Panc1 (cell line): ENCODE data around the gene NRAS. TPM values are rescaled to one million over a fixed set of nuclear protein-coding genes. Genes with fewer than 3 reads are reported as not detected.

Source experiments
- ATAC-seq: fragments of 200-7000 bp; cut with Tn5 transposase; 2 replicates; pipeline ENCODE4 v1.9.1; 2020; ENCODE audit warnings: mild to moderate bottlenecking, moderate library complexity
- BruUV-seq: library from RNA; stranded (reverse); fragments of 400-500 nt; replicated peaks from 2 replicates; lab custom pipeline; 2021; lab: Mats Ljungman, UMichigan
- CTCF ChIA-PET: fragments of 300-600 bp; sonication (Branson Sonifier 250); formaldehyde crosslinking; loops from one replicate; lab custom pipeline; 2022; ENCODE audit warnings: antibody characterized with exemption; lab: Charles Lee
- POLR2A ChIA-PET: fragments of 300-600 bp; sonication (Branson Sonifier 250); formaldehyde crosslinking; loops from one replicate; lab custom pipeline; 2022; ENCODE audit warnings: antibody characterized with exemption; lab: Charles Lee
- DNase-seq: peaks from one replicate; pipeline ENCODE4 v3.0.0-alpha.2; 2010; ENCODE audit warnings: low read depth, low spot score
- H3K27ac ChIP-seq: 2 replicates; pipeline ENCODE4 v1.5.1; 2011; ENCODE audit warnings: mild to moderate bottlenecking, low read length, inconsistent platforms
- H3K27me3 ChIP-seq: fragments of 200-500 bp; sonication (Bioruptor generic); 2 replicates; pipeline ENCODE4 v1.6.0; 2014; ENCODE audit warnings: low read length, inconsistent platforms; ENCODE audit not compliant: control insufficient read depth, insufficient read depth
- H3K36me3 ChIP-seq: fragments of 200-500 bp; sonication (Bioruptor generic); 2 replicates; pipeline ENCODE4 v1.5.1; 2014; ENCODE audit warnings: inconsistent platforms, mild to moderate bottlenecking, low read length, moderate library complexity; ENCODE audit not compliant: control insufficient read depth, insufficient read depth
- H3K4me1 ChIP-seq: 2 replicates; pipeline ENCODE4 v1.5.1; 2011; ENCODE audit warnings: inconsistent platforms, mild to moderate bottlenecking, low read length, moderate library complexity; ENCODE audit not compliant: control insufficient read depth, insufficient read depth
- H3K4me3 ChIP-seq, 2 experiments: 2 replicates each; pipeline ENCODE4 v1.5.1; 2011 to 2012; ENCODE audit warnings: low read depth in 2 of 2, low read length in 2 of 2, mild to moderate bottlenecking in 2 of 2, inconsistent platforms in 1 of 2, moderate library complexity in 1 of 2
- H3K9me3 ChIP-seq: fragments of 200-500 bp; sonication (Bioruptor generic); 2 replicates; pipeline ENCODE4 v1.5.1; 2014; ENCODE audit warnings: low read depth, mild to moderate bottlenecking, inconsistent platforms, low read length, moderate library complexity; ENCODE audit not compliant: control insufficient read depth, insufficient read depth
- POLR2AphosphoS5 ChIP-seq: IDR thresholded peaks from 2 replicates; pipeline ENCODE4 v1.6.1; 2012; ENCODE audit warnings: mild to moderate bottlenecking, low read depth, low read length, moderate library complexity
- SIN3A ChIP-seq: IDR thresholded peaks from 2 replicates; pipeline ENCODE4 v1.6.1; 2012; ENCODE audit warnings: low read depth, mild to moderate bottlenecking, low read length, moderate library complexity, borderline replicate concordance; ENCODE audit not compliant: insufficient read depth
- TCF7L2 ChIP-seq: IDR thresholded peaks from 2 replicates; pipeline ENCODE4 v1.6.1; 2011; ENCODE audit warnings: mild to moderate bottlenecking, low read depth, low read length, inconsistent platforms
- in situ Hi-C: cut with HindIII; loops from 2 replicates; pipeline ENCODE4 v1.10.0; 2016; ENCODE audit warnings: low sequenced_read_pairs, low pct_unique_long_range_greater_than_20kb
- intact Hi-C: fragments of 100-400 bp; cut with micrococcal nuclease; formaldehyde crosslinking; loops from one replicate; pipeline ENCODE4 v1.10.0; 2022; ENCODE audit not compliant: unreplicated experiment
- total RNA-seq: library from RNA; stranded (reverse); gene quantifications from one replicate; pipeline ENCODE4 v1.2.1, GENCODE V29; 2021; ENCODE audit not compliant: unreplicated experiment
- TF ChIP-seq, protein P1 (sequence below), 2 experiments: IDR thresholded peaks; 2 replicates each; pipeline ENCODE4 v1.6.1; 2011 to 2012; ENCODE audit warnings: low read depth in 2 of 2, control low read depth in 1 of 2, low read length in 1 of 2, mild to moderate bottlenecking in 1 of 2, moderate library complexity in 1 of 2; ENCODE audit not compliant: insufficient read depth in 1 of 2
- TF ChIP-seq, protein P2 (sequence below): fragments of 450-650 bp; IDR thresholded peaks from 2 replicates; pipeline ENCODE4 v1.5.1; 2017; ENCODE audit warnings: mild to moderate bottlenecking

Gene NRAS
- total RNA-seq, 1 experiment from 2014 or later = 50.2 TPM

- Histone ChIP-seq H3K27ac (no peak overlapping the region), H3K4me1 (no peaks in the 10 kb centered on the region), H3K9me3 (no peaks in the 10 kb centered on the region), H3K27me3 (peaks cover 4% of the 10 kb centered on the region; the same call in 1 of the 2 replicates), H3K36me3 (no peaks in the 10 kb centered on the region), H3K4me3 (no peak overlapping the region)
- TF ChIP-seq TCF7L2 = no peak
- TF ChIP-seq, protein P1, sequence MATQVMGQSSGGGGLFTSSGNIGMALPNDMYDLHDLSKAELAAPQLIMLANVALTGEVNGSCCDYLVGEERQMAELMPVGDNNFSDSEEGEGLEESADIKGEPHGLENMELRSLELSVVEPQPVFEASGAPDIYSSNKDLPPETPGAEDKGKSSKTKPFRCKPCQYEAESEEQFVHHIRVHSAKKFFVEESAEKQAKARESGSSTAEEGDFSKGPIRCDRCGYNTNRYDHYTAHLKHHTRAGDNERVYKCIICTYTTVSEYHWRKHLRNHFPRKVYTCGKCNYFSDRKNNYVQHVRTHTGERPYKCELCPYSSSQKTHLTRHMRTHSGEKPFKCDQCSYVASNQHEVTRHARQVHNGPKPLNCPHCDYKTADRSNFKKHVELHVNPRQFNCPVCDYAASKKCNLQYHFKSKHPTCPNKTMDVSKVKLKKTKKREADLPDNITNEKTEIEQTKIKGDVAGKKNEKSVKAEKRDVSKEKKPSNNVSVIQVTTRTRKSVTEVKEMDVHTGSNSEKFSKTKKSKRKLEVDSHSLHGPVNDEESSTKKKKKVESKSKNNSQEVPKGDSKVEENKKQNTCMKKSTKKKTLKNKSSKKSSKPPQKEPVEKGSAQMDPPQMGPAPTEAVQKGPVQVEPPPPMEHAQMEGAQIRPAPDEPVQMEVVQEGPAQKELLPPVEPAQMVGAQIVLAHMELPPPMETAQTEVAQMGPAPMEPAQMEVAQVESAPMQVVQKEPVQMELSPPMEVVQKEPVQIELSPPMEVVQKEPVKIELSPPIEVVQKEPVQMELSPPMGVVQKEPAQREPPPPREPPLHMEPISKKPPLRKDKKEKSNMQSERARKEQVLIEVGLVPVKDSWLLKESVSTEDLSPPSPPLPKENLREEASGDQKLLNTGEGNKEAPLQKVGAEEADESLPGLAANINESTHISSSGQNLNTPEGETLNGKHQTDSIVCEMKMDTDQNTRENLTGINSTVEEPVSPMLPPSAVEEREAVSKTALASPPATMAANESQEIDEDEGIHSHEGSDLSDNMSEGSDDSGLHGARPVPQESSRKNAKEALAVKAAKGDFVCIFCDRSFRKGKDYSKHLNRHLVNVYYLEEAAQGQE (IDR thresholded peaks at IDR 0.05; ENCODE audit: insufficient read depth in 1 of 2, low read depth in 2 of 2, low read length in 1 of 2) = no peak
- no peak for TF ChIP-seq SIN3A
- no peak for TF ChIP-seq POLR2AphosphoS5
- TF ChIP-seq, protein P2, sequence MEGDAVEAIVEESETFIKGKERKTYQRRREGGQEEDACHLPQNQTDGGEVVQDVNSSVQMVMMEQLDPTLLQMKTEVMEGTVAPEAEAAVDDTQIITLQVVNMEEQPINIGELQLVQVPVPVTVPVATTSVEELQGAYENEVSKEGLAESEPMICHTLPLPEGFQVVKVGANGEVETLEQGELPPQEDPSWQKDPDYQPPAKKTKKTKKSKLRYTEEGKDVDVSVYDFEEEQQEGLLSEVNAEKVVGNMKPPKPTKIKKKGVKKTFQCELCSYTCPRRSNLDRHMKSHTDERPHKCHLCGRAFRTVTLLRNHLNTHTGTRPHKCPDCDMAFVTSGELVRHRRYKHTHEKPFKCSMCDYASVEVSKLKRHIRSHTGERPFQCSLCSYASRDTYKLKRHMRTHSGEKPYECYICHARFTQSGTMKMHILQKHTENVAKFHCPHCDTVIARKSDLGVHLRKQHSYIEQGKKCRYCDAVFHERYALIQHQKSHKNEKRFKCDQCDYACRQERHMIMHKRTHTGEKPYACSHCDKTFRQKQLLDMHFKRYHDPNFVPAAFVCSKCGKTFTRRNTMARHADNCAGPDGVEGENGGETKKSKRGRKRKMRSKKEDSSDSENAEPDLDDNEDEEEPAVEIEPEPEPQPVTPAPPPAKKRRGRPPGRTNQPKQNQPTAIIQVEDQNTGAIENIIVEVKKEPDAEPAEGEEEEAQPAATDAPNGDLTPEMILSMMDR = no peak
- no peak for ATAC-seq
- BruUV-seq = no TSS peak
- ChIA-PET CTCF (no interaction called here), POLR2A (interaction anchor here (0.6 to 0.7 kb wide), 3 partner anchors 8 to 27 kb away, joined by 4 to 8 read pairs (median 7); no protein-coding TSS in a partner anchor)
- in situ Hi-C loops = no loop called here
- no peak for DNase-seq
- intact Hi-C loops = no loop called here
Observed at GRCh38 chr1:114694540-114695310, 21.8 kb downstream of the NRAS start.

DNA sequence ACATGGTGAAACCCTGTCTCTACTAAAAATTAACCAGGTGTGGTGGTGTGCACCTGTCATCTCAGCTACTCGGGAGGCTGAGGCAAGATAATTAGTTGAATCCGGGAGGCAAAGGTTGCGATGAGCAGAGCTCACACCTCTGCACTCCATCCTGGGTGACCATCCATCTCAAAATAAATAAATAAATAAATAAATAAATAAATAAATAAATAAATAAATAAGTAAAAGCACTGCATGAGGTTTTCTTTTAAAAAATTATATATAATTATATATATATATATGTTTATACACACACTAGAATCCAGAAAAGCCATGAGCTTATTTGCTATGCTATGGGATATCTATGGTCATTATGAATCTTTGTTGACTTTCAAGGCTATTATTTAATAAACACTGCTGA, 23.6 kb downstream of the NRAS start:
- intact Hi-C loops (no loop called here), in situ Hi-C loops (no loop called here)
- POLR2A ChIA-PET = no interaction called here
- no TSS peak for BruUV-seq
- peaks cover 2% of the 10 kb centered on the region; the same call in 1 of the 2 replicates for H3K27me3 ChIP-seq
- no peak overlapping the region for H3K4me3 ChIP-seq
- no peaks in the 10 kb centered on the region for H3K9me3 ChIP-seq
- no peaks in the 10 kb centered on the region for H3K36me3 ChIP-seq
- no peaks in the 10 kb centered on the region for H3K4me1 ChIP-seq
- no peak overlapping the region for H3K27ac ChIP-seq
- CTCF ChIA-PET = no interaction called here
- DNase-seq (no peak), ATAC-seq (no peak)
- TF ChIP-seq, protein P2 = no peak
- TF ChIP-seq TCF7L2 (no peak), SIN3A (no peak), POLR2AphosphoS5 (no peak)
- TF ChIP-seq, protein P1 (IDR thresholded peaks at IDR 0.05; ENCODE audit: insufficient read depth in 1 of 2, low read depth in 2 of 2, low read length in 1 of 2) = no peak
